Measurements from ENCODE around the gene CAPRIN2. TPM values are rescaled to one million over a fixed set of nuclear protein-coding genes. Genes with fewer than 3 reads are reported as not detected.

Gene CAPRIN2
- total and polyA plus RNA-seq, 2 of the 4 experiments (the other 2 are of a cell fraction), result 18.9 to 23.8 TPM

DNA sequence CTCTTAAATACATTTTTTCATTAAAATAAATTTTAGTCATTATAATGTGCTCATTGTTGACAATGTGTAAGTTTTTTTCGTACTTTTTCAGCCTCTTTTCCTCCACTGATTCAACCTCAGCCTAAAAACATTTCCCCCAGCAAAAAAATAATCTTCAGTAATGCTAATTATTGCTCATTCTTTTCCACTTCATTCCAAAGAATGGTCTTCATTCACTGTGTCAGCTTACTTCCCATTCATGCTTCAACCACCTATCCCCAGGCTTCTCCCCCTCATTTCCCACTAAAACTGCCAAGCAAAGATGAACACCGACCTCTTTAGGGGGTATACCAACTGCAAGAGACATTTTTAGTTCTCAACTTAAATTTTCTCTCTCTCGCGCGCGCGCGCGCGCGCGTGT lies 56.4 kb downstream of the CAPRIN2 start:
- Histone ChIP-seq H3K14ac (replicated peaks; ENCODE audit: low read depth, low read length) (no peak overlapping the region), H3K27me3 (ENCODE audit: control insufficient read depth, insufficient read depth, low read length) (no peaks in the 10 kb centered on the region), H3K9me3 (ENCODE audit: control insufficient read depth, insufficient read depth, low read length) (no peaks in the 10 kb centered on the region), H2AK5ac (ENCODE audit: low read depth, low read length) (no peak overlapping the region), H3K4me2 (ENCODE audit: low read depth, low read length) (no peak overlapping the region), H2BK120ac (ENCODE audit: low read depth, low read length) (no peak overlapping the region), H2BK5ac (ENCODE audit: low read depth, low read length, poor library complexity, severe bottlenecking) (no peak overlapping the region), H3K27ac (ENCODE audit: insufficient read depth, low read length) (no peak overlapping the region), H3K79me1 (ENCODE audit: low read depth in 1 of 2, low read length in 2 of 2) (peaks cover 14 to 25% of the 10 kb centered on the region in 2 experiments; a peak in 3 of 4 replicates), H4K5ac (ENCODE audit: low read depth, low read length) (no peak overlapping the region), H2AK9ac (replicated peaks; ENCODE audit: low read depth, low read length, poor library complexity) (no peak overlapping the region), H3K4me3 (ENCODE audit: insufficient read depth, low read depth, low read length) (no peak overlapping the region), H3K56ac (ENCODE audit: extremely low read depth, insufficient read depth, low read length) (no peak overlapping the region), H4K20me1 (ENCODE audit: insufficient read depth, low read length) (no peaks in the 10 kb centered on the region), H4K8ac (ENCODE audit: low read depth in 2 of 2, low read length in 2 of 2) (no peak overlapping the region), H2AFZ (replicated peaks; ENCODE audit: low read length, poor library complexity) (no peak overlapping the region), H2BK20ac (ENCODE audit: low read depth, low read length) (no peak overlapping the region), H3K4ac (ENCODE audit: low read depth, low read length) (no peak overlapping the region), H3K18ac (ENCODE audit: low read depth, low read length) (no peak overlapping the region), H3K23ac (ENCODE audit: low read depth, low read length) (no peak overlapping the region), H3K9ac (ENCODE audit: low read depth, low read length) (no peak overlapping the region), H3K9me1 (ENCODE audit: insufficient read depth, low read length) (peaks cover 9% of the 10 kb centered on the region), H3K36me3 (ENCODE audit: control insufficient read depth, insufficient read depth, low read length) (no peaks in the 10 kb centered on the region), H3K4me1 (ENCODE audit: control insufficient read depth, insufficient read depth, low read length) (peaks cover 2% of the 10 kb centered on the region; the same call in 1 of the 2 replicates), H4K91ac (ENCODE audit: insufficient read depth, low read depth, low read length) (no peak overlapping the region), H2BK15ac (ENCODE audit: low read depth, low read length) (no peak overlapping the region)
- ChIA-PET POLR2A (ENCODE audit: unreplicated experiment) (no interaction called here), CTCF (no interaction called here)
- no TSS peak for BruUV-seq (replicated peaks)
- DNase-seq (no peak), ATAC-seq (ENCODE audit: low read depth) (no peak)
- dilution Hi-C loops (cut with HindIII; ENCODE audit: low sequenced_read_pairs, unreplicated experiment), result no loop called here
- TF ChIP-seq, protein P1, sequence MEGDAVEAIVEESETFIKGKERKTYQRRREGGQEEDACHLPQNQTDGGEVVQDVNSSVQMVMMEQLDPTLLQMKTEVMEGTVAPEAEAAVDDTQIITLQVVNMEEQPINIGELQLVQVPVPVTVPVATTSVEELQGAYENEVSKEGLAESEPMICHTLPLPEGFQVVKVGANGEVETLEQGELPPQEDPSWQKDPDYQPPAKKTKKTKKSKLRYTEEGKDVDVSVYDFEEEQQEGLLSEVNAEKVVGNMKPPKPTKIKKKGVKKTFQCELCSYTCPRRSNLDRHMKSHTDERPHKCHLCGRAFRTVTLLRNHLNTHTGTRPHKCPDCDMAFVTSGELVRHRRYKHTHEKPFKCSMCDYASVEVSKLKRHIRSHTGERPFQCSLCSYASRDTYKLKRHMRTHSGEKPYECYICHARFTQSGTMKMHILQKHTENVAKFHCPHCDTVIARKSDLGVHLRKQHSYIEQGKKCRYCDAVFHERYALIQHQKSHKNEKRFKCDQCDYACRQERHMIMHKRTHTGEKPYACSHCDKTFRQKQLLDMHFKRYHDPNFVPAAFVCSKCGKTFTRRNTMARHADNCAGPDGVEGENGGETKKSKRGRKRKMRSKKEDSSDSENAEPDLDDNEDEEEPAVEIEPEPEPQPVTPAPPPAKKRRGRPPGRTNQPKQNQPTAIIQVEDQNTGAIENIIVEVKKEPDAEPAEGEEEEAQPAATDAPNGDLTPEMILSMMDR (conservative IDR thresholded peaks at IDR 0.05; ENCODE audit: low read depth, low read length), result no peak
- TF ChIP-seq NFE2L2 (IDR thresholded peaks at IDR 0.05; ENCODE audit: low read depth, low read length) (no peak), RAD21 (IDR thresholded peaks at IDR 0.05; ENCODE audit: low read length) (no peak), FOS (IDR thresholded peaks at IDR 0.05; ENCODE audit: low read depth, low read length) (no peak), RCOR1 (IDR thresholded peaks at IDR 0.05; ENCODE audit: insufficient replicate concordance, low read length) (no peak), POLR2A (IDR thresholded peaks at IDR 0.05; ENCODE audit: low read depth, low read length) (no peak), RFX5 (IDR thresholded peaks at IDR 0.05; ENCODE audit: low read depth, low read length) (no peak), BHLHE40 (IDR thresholded peaks at IDR 0.05; ENCODE audit: low read depth, low read length) (no peak), MXI1 (IDR thresholded peaks at IDR 0.05; ENCODE audit: borderline replicate concordance, low read depth, low read length) (no peak), MAZ (IDR thresholded peaks at IDR 0.05; ENCODE audit: borderline replicate concordance, low read depth, low read length) (no peak)
- TF ChIP-seq, protein P2, sequence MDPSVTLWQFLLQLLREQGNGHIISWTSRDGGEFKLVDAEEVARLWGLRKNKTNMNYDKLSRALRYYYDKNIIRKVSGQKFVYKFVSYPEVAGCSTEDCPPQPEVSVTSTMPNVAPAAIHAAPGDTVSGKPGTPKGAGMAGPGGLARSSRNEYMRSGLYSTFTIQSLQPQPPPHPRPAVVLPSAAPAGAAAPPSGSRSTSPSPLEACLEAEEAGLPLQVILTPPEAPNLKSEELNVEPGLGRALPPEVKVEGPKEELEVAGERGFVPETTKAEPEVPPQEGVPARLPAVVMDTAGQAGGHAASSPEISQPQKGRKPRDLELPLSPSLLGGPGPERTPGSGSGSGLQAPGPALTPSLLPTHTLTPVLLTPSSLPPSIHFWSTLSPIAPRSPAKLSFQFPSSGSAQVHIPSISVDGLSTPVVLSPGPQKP (IDR thresholded peaks at IDR 0.05; ENCODE audit: borderline replicate concordance, low read depth, low read length), result no peak
- intact Hi-C loops (cut with micrococcal nuclease), result no loop called here
- no CpG with 5 or more reads among the region's 12 CpGs for WGBS, 2 experiments (ENCODE audit: extremely low coverage in 2 of 2, insufficient read length in 1 of 2)
- in situ Hi-C loops (cut with MboI; ENCODE audit: low sequenced_read_pairs), result no loop called here

Measured in IMR-90 (cell line).